Activated CD4-positive, alpha-beta T cell treated with anti-CD3 and anti-CD28 coated beads for 24 hours (primary cell): Measurements from ENCODE around the gene LEAP2.
A peak's percentile ranks its signal among the peaks of the same experiment; 100 is the strongest.
"Not testable (repeated sequence)": the region's sequence is repeated elsewhere in the genome, so short reads cannot be mapped to it uniquely, and the experiment has no call there.

Experiments used
- DNase-seq, 2 donors: peaks; one replicate each; pipeline ENCODE4 v3.0.0-alpha.2; 2020; ENCODE audit warnings: low read depth in 2 of 2

Gene LEAP2

GRCh38 chr5:132840896-132841295 lies 32.6 kb upstream of the LEAP2 start:
- no peak for DNase-seq

GRCh38 chr5:132841305-132841704 lies 32.2 kb upstream of the LEAP2 start:
- DNase-seq = no peak

GRCh38 chr5:132848270-132848669 lies 25.2 kb upstream of the LEAP2 start:
- no peak for DNase-seq

GRCh38 chr5:132849347-132849746 lies 24.1 kb upstream of the LEAP2 start:
- no peak for DNase-seq

- no peak for DNase-seq
Observed at GRCh38 chr5:132850066-132850465, 23.4 kb upstream of the LEAP2 start.

GRCh38 chr5:132853323-132853722 lies 20.1 kb upstream of the LEAP2 start:
- no peak for DNase-seq

GRCh38 chr5:132853790-132854189 lies 19.7 kb upstream of the LEAP2 start:
- DNase-seq = no peak

- DNase-seq = no peak
Observed at GRCh38 chr5:132854301-132854700, 19.2 kb upstream of the LEAP2 start.

GRCh38 chr5:132854992-132855391 lies 18.5 kb upstream of the LEAP2 start:
- not testable (repeated sequence) for DNase-seq

GRCh38 chr5:132856011-132856410 lies 17.5 kb upstream of the LEAP2 start:
- no peak for DNase-seq

- no peak for DNase-seq
Observed at GRCh38 chr5:132859889-132860437, 13.5 kb upstream of the LEAP2 start.

- DNase-seq = no peak
Observed at GRCh38 chr5:132860742-132861141, 12.7 kb upstream of the LEAP2 start.

- DNase-seq = no peak
Observed at GRCh38 chr5:132865668-132866341, 7.7 kb upstream of the LEAP2 start.

- peak; percentile 85 for DNase-seq
Observed at GRCh38 chr5:132866342-132867045, 7.0 kb upstream of the LEAP2 start, which contains the start of the genes GDF9 and UQCRQ. GDF9 (minus strand) TSS chr5:132866469; CDS start chr5:132864533, 1,936 bp downstream. UQCRQ (plus strand) TSS chr5:132866642; CDS start chr5:132866882, 240 bp downstream.

GRCh38 chr5:132867046-132867451 lies 6.4 kb upstream of the LEAP2 start:
- no peak for DNase-seq

- no peak for DNase-seq
Observed at GRCh38 chr5:132868754-132869153, 4.7 kb upstream of the LEAP2 start.

- no peak for DNase-seq
Observed at GRCh38 chr5:132870801-132871200, 2.7 kb upstream of the LEAP2 start.

- DNase-seq = no peak
Observed at GRCh38 chr5:132871459-132872284, 1.8 kb upstream of the LEAP2 start.

- DNase-seq = no peak
Observed at GRCh38 chr5:132872788-132873118, 715 bp upstream of the LEAP2 start.

GRCh38 chr5:132873930-132874271 lies 433 bp downstream of the LEAP2 start:
- no peak for DNase-seq

GRCh38 chr5:132876020-132876759 lies 2.7 kb downstream of the LEAP2 start:
- no peak for DNase-seq

GRCh38 chr5:132877466-132877865 lies 4.0 kb downstream of the LEAP2 start:
- no peak for DNase-seq
